NB4 (cell line): ENCODE data around the gene CADM1.

Experiments used
- DNase-seq: peaks from one replicate; pipeline ENCODE4 v3.0.0; 2010; ENCODE audit warnings: low read depth
- H3K4me3 ChIP-seq: one replicate; pipeline ENCODE4 v1.5.1; 2011; ENCODE audit warnings: mild to moderate bottlenecking, low read depth, low read length, moderate library complexity
- MYC ChIP-seq: IDR thresholded peaks from 2 replicates; pipeline ENCODE4 v1.6.1; 2011; ENCODE audit warnings: low read depth, low read length
- POLR2A ChIP-seq: IDR thresholded peaks from 2 replicates; pipeline ENCODE4 v1.6.1; 2011; ENCODE audit warnings: mild to moderate bottlenecking; ENCODE audit not compliant: insufficient read length; ENCODE audit errors: extremely low read depth
- TF ChIP-seq, protein P1 (sequence below): IDR thresholded peaks from 2 replicates; pipeline ENCODE4 v1.6.1; 2011; ENCODE audit warnings: low read depth, low read length
- TF ChIP-seq, protein P2 (sequence below): IDR thresholded peaks from one replicate; pipeline ENCODE4 v1.5.1; 2012; ENCODE audit warnings: low read depth, low read length

Gene CADM1

GRCh38 chr11:115390441-115390840 lies 113.8 kb downstream of the CADM1 start:
- TF ChIP-seq, protein P1, sequence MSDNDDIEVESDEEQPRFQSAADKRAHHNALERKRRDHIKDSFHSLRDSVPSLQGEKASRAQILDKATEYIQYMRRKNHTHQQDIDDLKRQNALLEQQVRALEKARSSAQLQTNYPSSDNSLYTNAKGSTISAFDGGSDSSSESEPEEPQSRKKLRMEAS, result no peak
- TF ChIP-seq MYC (no peak), POLR2A (no peak)
- TF ChIP-seq, protein P2, sequence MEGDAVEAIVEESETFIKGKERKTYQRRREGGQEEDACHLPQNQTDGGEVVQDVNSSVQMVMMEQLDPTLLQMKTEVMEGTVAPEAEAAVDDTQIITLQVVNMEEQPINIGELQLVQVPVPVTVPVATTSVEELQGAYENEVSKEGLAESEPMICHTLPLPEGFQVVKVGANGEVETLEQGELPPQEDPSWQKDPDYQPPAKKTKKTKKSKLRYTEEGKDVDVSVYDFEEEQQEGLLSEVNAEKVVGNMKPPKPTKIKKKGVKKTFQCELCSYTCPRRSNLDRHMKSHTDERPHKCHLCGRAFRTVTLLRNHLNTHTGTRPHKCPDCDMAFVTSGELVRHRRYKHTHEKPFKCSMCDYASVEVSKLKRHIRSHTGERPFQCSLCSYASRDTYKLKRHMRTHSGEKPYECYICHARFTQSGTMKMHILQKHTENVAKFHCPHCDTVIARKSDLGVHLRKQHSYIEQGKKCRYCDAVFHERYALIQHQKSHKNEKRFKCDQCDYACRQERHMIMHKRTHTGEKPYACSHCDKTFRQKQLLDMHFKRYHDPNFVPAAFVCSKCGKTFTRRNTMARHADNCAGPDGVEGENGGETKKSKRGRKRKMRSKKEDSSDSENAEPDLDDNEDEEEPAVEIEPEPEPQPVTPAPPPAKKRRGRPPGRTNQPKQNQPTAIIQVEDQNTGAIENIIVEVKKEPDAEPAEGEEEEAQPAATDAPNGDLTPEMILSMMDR, result no peak
- H3K4me3 ChIP-seq, result no peak overlapping the region
- peak; percentile 2 for DNase-seq

DNA sequence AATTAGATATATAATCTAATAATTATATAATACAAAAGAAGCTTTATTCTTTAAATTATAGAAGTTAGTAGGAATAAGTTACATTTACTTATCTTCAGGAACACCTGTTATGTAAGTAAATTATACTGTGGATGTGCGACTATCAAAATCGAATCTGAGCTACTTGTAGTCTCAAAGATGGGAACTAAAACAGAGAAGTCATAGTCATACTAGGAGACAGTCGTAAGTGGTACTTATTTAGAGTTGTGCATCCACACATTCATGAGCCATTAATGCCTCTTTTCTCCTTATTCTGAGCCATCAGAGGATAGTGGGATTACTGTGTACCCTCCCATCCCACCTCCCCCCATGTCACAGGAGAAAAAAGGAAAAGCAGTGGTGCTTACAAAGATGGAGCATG lies 114.4 kb downstream of the CADM1 start:
- TF ChIP-seq, protein P2, result no peak
- TF ChIP-seq, protein P1, result no peak
- TF ChIP-seq POLR2A (no peak), MYC (no peak)
- no peak for DNase-seq
- H3K4me3 ChIP-seq, result no peak overlapping the region

- TF ChIP-seq, protein P2, result no peak
- no peak for TF ChIP-seq MYC
- TF ChIP-seq, protein P1, result no peak
- no peak for TF ChIP-seq POLR2A
- no peak overlapping the region for H3K4me3 ChIP-seq
- DNase-seq, result no peak
Measured at GRCh38 chr11:115385226-115385625, 119.0 kb downstream of the CADM1 start.

- DNase-seq, result no peak
- TF ChIP-seq MYC (no peak), POLR2A (no peak)
- TF ChIP-seq, protein P2, result no peak
- TF ChIP-seq, protein P1, result no peak
- H3K4me3 ChIP-seq, result no peak overlapping the region
Measured at GRCh38 chr11:115384236-115384635, 120.0 kb downstream of the CADM1 start.

- TF ChIP-seq MYC, result no peak
- TF ChIP-seq, protein P2, result no peak
- TF ChIP-seq, protein P1, result no peak
- no peak for TF ChIP-seq POLR2A
- no peak for DNase-seq
- H3K4me3 ChIP-seq, result no peak overlapping the region
Measured at GRCh38 chr11:115383431-115383830, 120.8 kb downstream of the CADM1 start.

GRCh38 chr11:115379528-115379927 lies 124.7 kb downstream of the CADM1 start:
- TF ChIP-seq, protein P2, result no peak
- TF ChIP-seq, protein P1, result no peak
- TF ChIP-seq MYC, result no peak
- TF ChIP-seq POLR2A, result no peak
- no peak overlapping the region for H3K4me3 ChIP-seq
- DNase-seq, result no peak
